NCI-H2107 (cell line): ENCODE results near the gene LBR.
"Not testable (repeated sequence)": the region's sequence is repeated elsewhere in the genome, so short reads cannot be mapped to it uniquely, and the experiment has no call there.

Experiments used
- DNase-seq: peaks from one replicate; lab custom pipeline; 2025; lab: John Stamatoyannopoulos, UW

The LBR gene

GRCh38 chr1:225422795-225423517, 4.9 kb downstream of the LBR start:
- no peak for DNase-seq

GRCh38 chr1:225422031-225422605, 5.7 kb downstream of the LBR start:
- no peak for DNase-seq

- no peak for DNase-seq
Measured at GRCh38 chr1:225418598-225418997, 9.2 kb downstream of the LBR start.

- DNase-seq, result peak; percentile 10
Measured at GRCh38 chr1:225418059-225418458, 9.8 kb downstream of the LBR start.

GRCh38 chr1:225415967-225416745, 11.7 kb downstream of the LBR start:
- DNase-seq, result no peak

- no peak for DNase-seq
Measured at GRCh38 chr1:225415307-225415706, 12.5 kb downstream of the LBR start.

- no peak for DNase-seq
Measured at GRCh38 chr1:225413708-225414375, 14.0 kb downstream of the LBR start.

GRCh38 chr1:225412803-225413351, 15.0 kb downstream of the LBR start:
- no peak for DNase-seq

- DNase-seq, result no peak
Measured at GRCh38 chr1:225412321-225412720, 15.5 kb downstream of the LBR start.

- DNase-seq, result no peak
Measured at GRCh38 chr1:225410036-225410435, 17.8 kb downstream of the LBR start.

- DNase-seq, result peak; percentile 5
Measured at GRCh38 chr1:225409051-225409450, 18.8 kb downstream of the LBR start.

- DNase-seq, result no peak
Measured at GRCh38 chr1:225408249-225408648, 19.6 kb downstream of the LBR start.

GRCh38 chr1:225407755-225408154, 20.1 kb downstream of the LBR start:
- no peak for DNase-seq

GRCh38 chr1:225406976-225407725, 20.7 kb downstream of the LBR start:
- DNase-seq, result no peak

- no peak for DNase-seq
Measured at GRCh38 chr1:225400968-225401367, 26.9 kb downstream of the LBR start.

GRCh38 chr1:225396357-225396756, 31.5 kb downstream of the LBR start:
- no peak for DNase-seq

GRCh38 chr1:225389843-225390242, 38.0 kb downstream of the LBR start:
- no peak for DNase-seq

- DNase-seq, result no peak
Measured at GRCh38 chr1:225388372-225388771, 39.5 kb downstream of the LBR start.

- DNase-seq, result not testable (repeated sequence)
Measured at GRCh38 chr1:225386860-225387259, 41.0 kb downstream of the LBR start.

- DNase-seq, result no peak
Measured at GRCh38 chr1:225380691-225381090, 47.1 kb downstream of the LBR start.

- peak; percentile 56 for DNase-seq
Measured at GRCh38 chr1:225378880-225379279, 49.0 kb downstream of the LBR start.

- no peak for DNase-seq
Measured at GRCh38 chr1:225374996-225375395, 52.8 kb downstream of the LBR start.
